Loucy (cell line): ENCODE results near the gene SLC30A7.
"Not testable (repeated sequence)": the region's sequence is repeated elsewhere in the genome, so short reads cannot be mapped to it uniquely, and the experiment has no call there.

Experiments used
- H2AFZ ChIP-seq: fragments of 200-600 bp; sonication (generic); 2 replicates; pipeline ENCODE4 v1.6.0; 2016; ENCODE audit warnings: antibody characterized with exemption, mild to moderate bottlenecking, low read length, moderate library complexity
- H3F3A ChIP-seq: fragments of 200-600 bp; 2 replicates; pipeline ENCODE4 v1.6.0; 2016; ENCODE audit warnings: antibody characterized with exemption, low read depth, mild to moderate bottlenecking
- H3K27me3 ChIP-seq: fragments of 200-600 bp; sonication (generic); 2 replicates; pipeline ENCODE4 v1.6.1; 2014; ENCODE audit warnings: low read length, mild to moderate bottlenecking; ENCODE audit not compliant: insufficient read depth, poor library complexity, severe bottlenecking
- H3K36me3 ChIP-seq: fragments of 200-600 bp; sonication (generic); 2 replicates; pipeline ENCODE4 v1.6.1; 2016; ENCODE audit warnings: low read length; ENCODE audit not compliant: insufficient read depth
- H3K4me1 ChIP-seq: fragments of 200-600 bp; sonication (generic); 2 replicates; pipeline ENCODE4 v1.5.1; 2014; ENCODE audit warnings: low read length, mild to moderate bottlenecking; ENCODE audit not compliant: insufficient read depth, poor library complexity, severe bottlenecking
- H3K4me2 ChIP-seq: fragments of 200-600 bp; sonication (generic); 2 replicates; pipeline ENCODE4 v1.6.0; 2014; ENCODE audit warnings: antibody characterized with exemption, low read length, low read depth, mild to moderate bottlenecking; ENCODE audit not compliant: poor library complexity, severe bottlenecking
- H3K4me3 ChIP-seq: fragments of 200-600 bp; sonication (generic); 2 replicates; pipeline ENCODE4 v1.5.1; 2014; ENCODE audit warnings: low read length, mild to moderate bottlenecking, mixed read lengths; ENCODE audit not compliant: poor library complexity, severe bottlenecking
- H3K79me2 ChIP-seq: fragments of 200-600 bp; sonication (generic); 2 replicates; pipeline ENCODE4 v1.6.1; 2014; ENCODE audit warnings: low read length; ENCODE audit not compliant: insufficient read depth
- H3K9ac ChIP-seq: fragments of 200-600 bp; sonication (generic); 2 replicates; pipeline ENCODE4 v1.6.0; 2014; ENCODE audit warnings: mild to moderate bottlenecking, low read depth, low read length, moderate library complexity; ENCODE audit not compliant: poor library complexity, severe bottlenecking
- H3K9me2 ChIP-seq: fragments of 200-600 bp; sonication (generic); replicated peaks from 2 replicates; pipeline ENCODE4 v1.6.1; 2016; ENCODE audit warnings: low read depth, low read length, mixed read lengths
- H3K9me3 ChIP-seq: fragments of 200-600 bp; sonication (generic); 2 replicates; pipeline ENCODE4 v1.6.1; 2014; ENCODE audit warnings: mild to moderate bottlenecking, antibody characterized with exemption, low read length, low read depth; ENCODE audit not compliant: insufficient read depth
- H4K20me1 ChIP-seq: fragments of 200-600 bp; sonication (generic); 2 replicates; pipeline ENCODE4 v1.6.0; 2014; ENCODE audit warnings: antibody characterized with exemption, low read length, mild to moderate bottlenecking; ENCODE audit not compliant: insufficient read depth, poor library complexity, severe bottlenecking
- CTCF ChIP-seq: fragments of 200-600 bp; sonication (generic); conservative IDR thresholded peaks from 2 replicates; pipeline ENCODE4 v1.5.1; 2014; ENCODE audit warnings: mild to moderate bottlenecking, antibody characterized with exemption, low read length
- EZH2phosphoT487 ChIP-seq: fragments of 200-600 bp; IDR thresholded peaks from 2 replicates; pipeline ENCODE4 v1.6.1; 2018; ENCODE audit warnings: antibody characterized with exemption, mild to moderate bottlenecking, moderate library complexity, borderline replicate concordance

Gene SLC30A7

GRCh38 chr1:100943533-100943932 lies 47.6 kb downstream of the SLC30A7 start:
- Histone ChIP-seq H3K36me3 (peaks cover 14% of the 10 kb centered on the region; the same call in 1 of the 2 replicates), H3K27me3 (no peaks in the 10 kb centered on the region), H3K4me2 (no peak overlapping the region), H4K20me1 (no peaks in the 10 kb centered on the region), H3K4me1 (no peaks in the 10 kb centered on the region), H2AFZ (no peak overlapping the region), H3K9ac (no peak overlapping the region), H3K9me3 (peaks cover 2% of the 10 kb centered on the region; the same call in 1 of the 2 replicates), H3K79me2 (no peaks in the 10 kb centered on the region), H3K4me3 (no peak overlapping the region), H3F3A (no peaks in the 10 kb centered on the region), H3K9me2 (no peaks in the 10 kb centered on the region)
- TF ChIP-seq CTCF: no peak
- no peak for TF ChIP-seq EZH2phosphoT487

- not testable (repeated sequence) for H3K4me1 ChIP-seq, H3K27me3 ChIP-seq, H3K9ac ChIP-seq, H3K79me2 ChIP-seq, H3K9me2 ChIP-seq, H3K9me3 ChIP-seq, H3K4me3 ChIP-seq, H3K4me2 ChIP-seq, H3F3A ChIP-seq, H2AFZ ChIP-seq, H4K20me1 ChIP-seq
- H3K36me3 ChIP-seq: peaks cover 12% of the 10 kb centered on the region; the same call in 1 of the 2 replicates
These were observed 50.2 kb downstream of the SLC30A7 start for GRCh38 chr1:100946064-100946463.

- H2AFZ ChIP-seq, H4K20me1 ChIP-seq, H3F3A ChIP-seq, H3K27me3 ChIP-seq, H3K9me2 ChIP-seq, H3K9me3 ChIP-seq, H3K4me3 ChIP-seq, H3K79me2 ChIP-seq, H3K9ac ChIP-seq, H3K4me2 ChIP-seq, H3K4me1 ChIP-seq: not testable (repeated sequence)
- peaks cover 20% of the 10 kb centered on the region for H3K36me3 ChIP-seq
These were observed 51.9 kb downstream of the SLC30A7 start for GRCh38 chr1:100947816-100948215.

- not testable (repeated sequence) for H3K27me3 ChIP-seq, H3K79me2 ChIP-seq, H3K9me3 ChIP-seq, H2AFZ ChIP-seq, H3K4me2 ChIP-seq, H3K4me1 ChIP-seq, H3K9me2 ChIP-seq, H4K20me1 ChIP-seq, H3K9ac ChIP-seq, H3F3A ChIP-seq, H3K4me3 ChIP-seq
- H3K36me3 ChIP-seq: peaks cover 21% of the 10 kb centered on the region
These were observed 53.0 kb downstream of the SLC30A7 start for GRCh38 chr1:100948721-100949405.

GRCh38 chr1:100949515-100950158 lies 53.7 kb downstream of the SLC30A7 start:
- H3K79me2 ChIP-seq, H3K4me3 ChIP-seq, H3F3A ChIP-seq, H3K9me3 ChIP-seq, H2AFZ ChIP-seq, H3K9me2 ChIP-seq, H3K4me2 ChIP-seq, H3K4me1 ChIP-seq, H3K9ac ChIP-seq, H4K20me1 ChIP-seq, H3K27me3 ChIP-seq: not testable (repeated sequence)
- peaks cover 21% of the 10 kb centered on the region for H3K36me3 ChIP-seq
